GM19099 (cell line): ENCODE data around the gene BATF.

ENCODE experiments used
- POLR2A ChIP-seq: IDR thresholded peaks from 3 replicates; pipeline ENCODE4 v1.6.1; 2011; ENCODE audit warnings: low read depth; ENCODE audit not compliant: insufficient read length; ENCODE audit errors: extremely low read depth

BATF gene

GRCh38 chr14:75591331-75591946 is 69.2 kb downstream of the BATF start:
- TF ChIP-seq POLR2A: no peak

- no peak for TF ChIP-seq POLR2A
These were observed 69.8 kb downstream of the BATF start for GRCh38 chr14:75591987-75592575.

GRCh38 chr14:75595226-75595625 is 73.0 kb downstream of the BATF start:
- no peak for TF ChIP-seq POLR2A
